Right atrium auricular region (tissue), 2 donors: ENCODE results near the gene LIFR. TPM values are rescaled to one million over a fixed set of nuclear protein-coding genes. Genes with fewer than 3 reads are reported as not detected.

Source experiments
- DNase-seq: peaks from one replicate; pipeline ENCODE4 v3.0.0-alpha.2; 2019; ENCODE audit warnings: low spot score
- H3K27ac ChIP-seq, 2 donors: fragments of 200-600 bp; sonication (generic); 1 replicate in 1 of 2; 2 replicates in 1 of 2; pipeline ENCODE4 v1.5.1; 2016 to 2019
- H3K27me3 ChIP-seq, 2 donors: fragments of 200-600 bp; sonication (generic); one replicate each; pipeline versions ENCODE4 v1.5.1 to v1.6.0; 2017 to 2019
- H3K36me3 ChIP-seq: fragments of 200-600 bp; sonication (generic); one replicate; pipeline ENCODE4 v1.5.1; 2016
- H3K4me1 ChIP-seq, 2 donors: fragments of 200-600 bp; sonication (generic); one replicate each; pipeline versions ENCODE4 v1.5.1 to v1.6.0; 2017 to 2019
- H3K4me3 ChIP-seq, 2 donors: fragments of 200-600 bp; sonication (generic); 1 replicate in 1 of 2; 2 replicates in 1 of 2; pipeline ENCODE4 v1.5.1; 2017 to 2019; ENCODE audit warnings: mild to moderate bottlenecking in 1 of 2, moderate library complexity in 1 of 2
- H3K9me3 ChIP-seq, 2 donors: fragments of 200-600 bp; sonication (generic); one replicate each; pipeline ENCODE4 v1.5.1; 2019
- CTCF ChIP-seq, 2 donors: fragments of 200-600 bp; sonication (generic); IDR thresholded peaks; one replicate each; pipeline ENCODE4 v1.5.1; 2019; ENCODE audit warnings: antibody characterized with exemption in 2 of 2
- total RNA-seq, 2 donors: library from RNA; depleted of rRNA; stranded (reverse); fragments of >200 nt; gene quantifications; one replicate each; pipeline ENCODE4 v1.1.0, GENCODE V29; 2016

The LIFR gene
- total RNA-seq, 2 donors from 2014 or later = 38.9 to 58.0 TPM

GRCh38 chr5:38509185-38509584 is 47.3 kb downstream of the LIFR start:
- Histone ChIP-seq H3K9me3 (no peaks in the 10 kb centered on the region), H3K27ac (no peak overlapping the region), H3K4me3 (no peak overlapping the region), H3K36me3 (peaks cover 23% of the 10 kb centered on the region), H3K27me3 (no peaks in the 10 kb centered on the region), H3K4me1 (no peaks in the 10 kb centered on the region)
- DNase-seq = no peak
- TF ChIP-seq CTCF (IDR thresholded peaks at IDR 0.05) = no peak

DNA sequence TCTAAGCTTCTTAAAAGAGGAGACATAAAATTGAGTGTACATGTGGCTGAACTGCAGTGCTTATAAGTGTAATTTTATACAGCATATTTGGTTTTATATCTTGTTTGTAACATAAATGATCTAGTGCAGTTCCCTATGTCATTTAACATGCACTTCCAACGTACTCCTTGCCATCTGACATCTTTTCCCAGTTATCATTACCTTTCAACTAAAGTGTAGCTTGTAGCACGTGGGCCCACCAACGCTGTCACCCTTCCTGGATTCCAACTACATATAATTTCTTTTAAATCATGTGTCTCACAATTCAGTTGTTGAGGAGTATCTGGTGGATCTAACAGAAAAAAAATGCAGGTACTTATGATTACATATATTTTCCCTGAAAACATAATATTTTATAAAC is 50.1 kb downstream of the LIFR start:
- no peak for TF ChIP-seq CTCF (IDR thresholded peaks at IDR 0.05)
- DNase-seq = no peak
- Histone ChIP-seq H3K9me3 (no peaks in the 10 kb centered on the region), H3K27me3 (no peaks in the 10 kb centered on the region), H3K36me3 (peaks cover 24% of the 10 kb centered on the region), H3K27ac (no peak overlapping the region), H3K4me1 (no peaks in the 10 kb centered on the region), H3K4me3 (no peak overlapping the region)

GRCh38 chr5:38500573-38501260 is 55.7 kb downstream of the LIFR start:
- peaks cover 15% of the 10 kb centered on the region for H3K36me3 ChIP-seq
- DNase-seq = no peak
- no peaks in the 10 kb centered on the region for H3K4me1 ChIP-seq
- no peaks in the 10 kb centered on the region for H3K27me3 ChIP-seq
- H3K4me3 ChIP-seq = no peak overlapping the region
- H3K9me3 ChIP-seq = no peaks in the 10 kb centered on the region
- no peak overlapping the region for H3K27ac ChIP-seq
- no peak for TF ChIP-seq CTCF (IDR thresholded peaks at IDR 0.05)

GRCh38 chr5:38497946-38498345 is 58.5 kb downstream of the LIFR start:
- peak in 1 of 2 donors; percentile 35 for TF ChIP-seq CTCF (IDR thresholded peaks at IDR 0.05)
- DNase-seq = no peak
- H3K36me3 ChIP-seq = peaks cover 33% of the 10 kb centered on the region

DNA sequence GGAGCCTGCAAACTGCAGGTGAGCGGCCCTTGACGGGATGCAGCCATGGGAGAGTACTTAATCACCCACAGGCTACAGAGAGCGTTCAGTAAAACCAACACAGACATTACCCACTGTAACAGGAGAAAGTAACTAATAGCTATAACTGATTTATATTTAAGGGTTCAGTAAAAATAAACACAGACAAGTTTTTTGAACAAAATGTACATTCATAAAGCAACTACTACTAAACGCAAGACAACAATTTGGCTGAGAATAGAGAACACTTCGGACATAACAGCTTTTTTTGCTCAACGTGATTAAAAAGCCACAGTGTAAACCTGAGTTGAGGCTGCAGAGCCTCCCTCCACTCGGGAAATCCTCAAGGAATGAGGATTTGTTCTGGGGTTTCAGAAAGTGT is 61.7 kb downstream of the LIFR start:
- Histone ChIP-seq H3K4me3 (no peak overlapping the region), H3K27ac (no peak overlapping the region), H3K27me3 (no peaks in the 10 kb centered on the region), H3K36me3 (peaks cover 45% of the 10 kb centered on the region), H3K9me3 (no peaks in the 10 kb centered on the region), H3K4me1 (no peaks in the 10 kb centered on the region)
- no peak for DNase-seq
- TF ChIP-seq CTCF (IDR thresholded peaks at IDR 0.05) = no peak

More at GRCh38 chr5:38497946-38498345, 58.5 kb downstream of the LIFR start:
- Histone ChIP-seq H3K27me3 (no peaks in the 10 kb centered on the region), H3K9me3 (no peaks in the 10 kb centered on the region), H3K4me1 (no peaks in the 10 kb centered on the region), H3K27ac (no peak overlapping the region), H3K4me3 (no peak overlapping the region)

DNA sequence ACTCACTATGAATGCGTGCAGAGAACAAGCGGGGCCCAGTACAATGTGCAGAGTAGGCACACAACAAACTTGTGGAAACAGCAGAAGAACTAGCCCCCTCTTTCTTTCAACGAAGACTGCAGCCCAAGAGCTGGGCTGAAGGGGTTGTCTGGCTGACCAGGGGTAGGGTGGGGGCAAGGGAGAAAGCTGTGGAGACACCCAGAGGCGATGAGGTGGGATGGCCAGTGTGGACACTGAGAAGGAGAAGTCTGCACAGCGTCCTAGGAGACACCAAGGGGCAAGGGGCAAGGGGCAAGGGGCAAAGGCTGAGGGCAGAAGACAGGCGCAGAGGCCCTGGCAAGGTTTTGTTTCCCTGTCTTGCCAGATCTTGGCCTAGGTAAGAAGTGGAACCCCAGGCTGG is 62.3 kb downstream of the LIFR start:
- Histone ChIP-seq H3K36me3 (peaks cover 47% of the 10 kb centered on the region), H3K27me3 (no peaks in the 10 kb centered on the region), H3K9me3 (no peaks in the 10 kb centered on the region), H3K27ac (no peak overlapping the region), H3K4me1 (no peaks in the 10 kb centered on the region), H3K4me3 (no peak overlapping the region)
- TF ChIP-seq CTCF (IDR thresholded peaks at IDR 0.05) = no peak
- DNase-seq = no peak
